HG03066 (cell line): ENCODE results near the gene SMC4.

Source experiments
- ATAC-seq: cut with Tn5 transposase; IDR thresholded peaks from one replicate; pipeline ENCODE4 v1.9.1; 2021; ENCODE audit warnings: low read depth; ENCODE audit not compliant: unreplicated experiment

SMC4 gene

GRCh38 chr3:160473978-160474377 lies 74.5 kb downstream of the SMC4 start:
- ATAC-seq = no peak

GRCh38 chr3:160474416-160474838 lies 75.0 kb downstream of the SMC4 start:
- no peak for ATAC-seq

GRCh38 chr3:160475153-160475552 lies 75.7 kb downstream of the SMC4 start:
- ATAC-seq = no peak

GRCh38 chr3:160475884-160476283 lies 76.4 kb downstream of the SMC4 start:
- ATAC-seq = no peak

GRCh38 chr3:160477750-160478149 lies 78.3 kb downstream of the SMC4 start:
- ATAC-seq = no peak

GRCh38 chr3:160478338-160478737 lies 78.9 kb downstream of the SMC4 start:
- no peak for ATAC-seq

GRCh38 chr3:160479376-160479775 lies 79.9 kb downstream of the SMC4 start:
- ATAC-seq = no peak

- ATAC-seq = no peak
Observed at GRCh38 chr3:160480931-160481330, 81.5 kb downstream of the SMC4 start.

GRCh38 chr3:160481856-160482255 lies 82.4 kb downstream of the SMC4 start:
- no peak for ATAC-seq

GRCh38 chr3:160482796-160483195 lies 83.3 kb downstream of the SMC4 start:
- ATAC-seq = no peak
